IMR-90 (cell line): ENCODE data around the gene CTNND2. TPM values are rescaled to one million over a fixed set of nuclear protein-coding genes. Genes with fewer than 3 reads are reported as not detected.

ENCODE experiments used
- ATAC-seq: fragments of 200-7000 bp; cut with Tn5 transposase; 2 replicates; pipeline ENCODE4 v1.9.1; 2020; ENCODE audit warnings: low read depth, mild to moderate bottlenecking, moderate library complexity
- BruUV-seq: library from RNA; stranded (reverse); fragments of 400-500 nt; replicated peaks from 2 replicates; lab custom pipeline; 2021; lab: Mats Ljungman, UMichigan
- CTCF ChIA-PET: fragments of 300-600 bp; formaldehyde crosslinking; extraction: SDS; loops from one replicate; lab custom pipeline; 2021; ENCODE audit warnings: antibody characterized with exemption; lab: Yijun Ruan, JAX
- POLR2A ChIA-PET: fragments of 300-600 bp; sonication (Branson Sonifier 250); formaldehyde crosslinking; loops from one replicate; lab custom pipeline; 2022; ENCODE audit warnings: antibody characterized with exemption; ENCODE audit not compliant: unreplicated experiment; lab: Charles Lee
- DNase-seq: peaks from one replicate; pipeline ENCODE4 v3.0.0; 2013
- H2AFZ ChIP-seq: replicated peaks from 2 replicates; pipeline ENCODE3; 2013; ENCODE audit warnings: low read length, mild to moderate bottlenecking; ENCODE audit not compliant: poor library complexity
- H2AK5ac ChIP-seq: 2 replicates; pipeline ENCODE4 v1.6.1; 2013; ENCODE audit warnings: low read depth, low read length, inconsistent platforms
- H2AK9ac ChIP-seq: replicated peaks from 2 replicates; pipeline ENCODE3; 2013; ENCODE audit warnings: mild to moderate bottlenecking, low read depth, low read length, moderate library complexity; ENCODE audit not compliant: poor library complexity
- H2BK120ac ChIP-seq: 2 replicates; pipeline ENCODE4 v1.6.1; 2013; ENCODE audit warnings: low read depth, low read length, inconsistent platforms
- H2BK15ac ChIP-seq: 3 replicates; pipeline ENCODE4 v1.6.1; 2013; ENCODE audit warnings: low read depth, low read length, inconsistent platforms
- H2BK20ac ChIP-seq: 2 replicates; pipeline ENCODE4 v1.6.1; 2013; ENCODE audit warnings: low read depth, mild to moderate bottlenecking, inconsistent platforms, low read length, moderate library complexity
- H2BK5ac ChIP-seq: 2 replicates; pipeline ENCODE4 v1.6.1; 2013; ENCODE audit warnings: mild to moderate bottlenecking, low read depth, low read length, inconsistent platforms; ENCODE audit not compliant: poor library complexity, severe bottlenecking
- H3K14ac ChIP-seq: replicated peaks from 2 replicates; pipeline ENCODE4 v1.6.1; 2013; ENCODE audit warnings: low read depth, low read length, inconsistent platforms
- H3K18ac ChIP-seq: 2 replicates; pipeline ENCODE4 v1.6.1; 2013; ENCODE audit warnings: low read depth, low read length, control low read depth
- H3K23ac ChIP-seq: 2 replicates; pipeline ENCODE4 v1.6.1; 2013; ENCODE audit warnings: low read depth, low read length, inconsistent platforms
- H3K27ac ChIP-seq: 2 replicates; pipeline ENCODE4 v1.5.1; 2013; ENCODE audit warnings: mild to moderate bottlenecking, control low read depth, low read length; ENCODE audit not compliant: insufficient read depth
- H3K27me3 ChIP-seq: 2 replicates; pipeline ENCODE4 v1.6.1; 2013; ENCODE audit warnings: low read length; ENCODE audit not compliant: control insufficient read depth, insufficient read depth
- H3K36me3 ChIP-seq: 2 replicates; pipeline ENCODE4 v1.6.1; 2013; ENCODE audit warnings: low read length, mixed read lengths; ENCODE audit not compliant: control insufficient read depth, insufficient read depth
- H3K4ac ChIP-seq: 2 replicates; pipeline ENCODE4 v1.6.1; 2013; ENCODE audit warnings: low read depth, low read length, inconsistent platforms
- H3K4me1 ChIP-seq: 2 replicates; pipeline ENCODE4 v1.6.1; 2013; ENCODE audit warnings: low read length, mixed read lengths; ENCODE audit not compliant: control insufficient read depth, insufficient read depth
- H3K4me2 ChIP-seq: 2 replicates; pipeline ENCODE4 v1.6.1; 2013; ENCODE audit warnings: low read depth, mild to moderate bottlenecking, control low read depth, low read length, moderate library complexity
- H3K4me3 ChIP-seq: 2 replicates; pipeline ENCODE4 v1.5.1; 2013; ENCODE audit warnings: low read depth, mild to moderate bottlenecking, control low read depth, low read length, moderate library complexity; ENCODE audit not compliant: insufficient read depth
- H3K56ac ChIP-seq: 2 replicates; pipeline ENCODE4 v1.6.1; 2013; ENCODE audit warnings: low read length, inconsistent platforms; ENCODE audit not compliant: insufficient read depth; ENCODE audit errors: extremely low read depth
- H3K79me1 ChIP-seq, 2 experiments: 2 replicates each; pipeline ENCODE4 v1.6.1; 2013; ENCODE audit warnings: low read length in 2 of 2, inconsistent platforms in 1 of 2, low read depth in 1 of 2
- H3K9ac ChIP-seq: 2 replicates; pipeline ENCODE4 v1.6.1; 2013; ENCODE audit warnings: low read depth, low read length, control low read depth
- H3K9me1 ChIP-seq: 2 replicates; pipeline ENCODE4 v1.6.1; 2013; ENCODE audit warnings: low read length, inconsistent platforms; ENCODE audit not compliant: insufficient read depth
- H3K9me3 ChIP-seq: 2 replicates; pipeline ENCODE4 v1.6.1; 2013; ENCODE audit warnings: low read length; ENCODE audit not compliant: control insufficient read depth, insufficient read depth
- H4K20me1 ChIP-seq: 2 replicates; pipeline ENCODE4 v1.6.1; 2013; ENCODE audit warnings: low read length, inconsistent platforms; ENCODE audit not compliant: insufficient read depth
- H4K5ac ChIP-seq: 2 replicates; pipeline ENCODE4 v1.6.1; 2013; ENCODE audit warnings: mild to moderate bottlenecking, low read depth, low read length, control low read depth
- H4K8ac ChIP-seq, 2 experiments: 2 replicates each; pipeline ENCODE4 v1.6.1; 2013; ENCODE audit warnings: low read depth in 2 of 2, low read length in 2 of 2, control low read depth in 1 of 2, inconsistent platforms in 1 of 2
- H4K91ac ChIP-seq: 2 replicates; pipeline ENCODE4 v1.6.1; 2013; ENCODE audit warnings: low read depth, low read length, inconsistent platforms; ENCODE audit not compliant: insufficient read depth
- CEBPB ChIP-seq: IDR thresholded peaks from 2 replicates; pipeline ENCODE4 v1.6.1; 2012; ENCODE audit warnings: low read depth, low read length, improper control_type of control experiment
- FOS ChIP-seq: fragments of 150-350 bp; IDR thresholded peaks from 2 replicates; pipeline ENCODE4 v1.6.1; 2016; ENCODE audit warnings: low read depth, low read length
- WGBS, 2 experiments: methylation state at CpG; one replicate each; pipeline versions ENCODE4 v1.1.5 to v1.1.7; 2013; ENCODE audit warnings: missing lambda C conversion rate in 2 of 2; ENCODE audit not compliant: insufficient read length in 1 of 2; ENCODE audit errors: extremely low coverage in 2 of 2; 5-methylcytosine and 5-hydroxymethylcytosine counted together
- dilution Hi-C: fragments of 300-500 bp; cut with HindIII; formaldehyde crosslinking; loops from one replicate; pipeline ENCODE4 v1.14.3; 2018; ENCODE audit warnings: low sequenced_read_pairs; ENCODE audit not compliant: unreplicated experiment
- in situ Hi-C: fragments of 300-500 bp; cut with MboI; formaldehyde crosslinking; loops from 3 replicates; pipeline ENCODE4 v1.14.3; 2019; ENCODE audit warnings: low sequenced_read_pairs, inconsistent platforms, mixed read lengths
- intact Hi-C: fragments of 100-400 bp; cut with micrococcal nuclease; formaldehyde crosslinking; loops from 2 replicates; pipeline ENCODE4 v1.10.0; 2022
- polyA plus RNA-seq, 3 experiments: library from polyadenylated mRNA; depleted of rRNA; stranded (reverse); fragments of >200 nt; gene quantifications; 2 replicates each; pipeline ENCODE4 v1.2.3, GENCODE V29; 2012; ENCODE audit warnings: low replicate concordance in 1 of 3
- total RNA-seq: library from RNA; depleted of rRNA; stranded (reverse); fragments of >200 nt; gene quantifications from 2 replicates; pipeline ENCODE4 v1.2.3, GENCODE V29; 2012

Gene CTNND2
- total and polyA plus RNA-seq, 2 of the 4 experiments (the other 2 are of a cell fraction), result not detected

GRCh38 chr5:11509793-11510192 is 394.5 kb downstream of the CTNND2 start:
- Histone ChIP-seq H4K20me1 (no peaks in the 10 kb centered on the region), H3K4me2 (no peak overlapping the region), H3K79me1 (no peaks in the 10 kb centered on the region), H2BK20ac (no peak overlapping the region), H4K5ac (no peak overlapping the region), H3K9ac (no peak overlapping the region), H3K4me1 (no peaks in the 10 kb centered on the region), H3K56ac (no peak overlapping the region), H2BK5ac (no peak overlapping the region), H2BK15ac (no peak overlapping the region), H3K9me3 (peaks cover 15% of the 10 kb centered on the region; the same call in 1 of the 2 replicates), H2AK9ac (no peak overlapping the region), H3K14ac (no peak overlapping the region), H2BK120ac (no peak overlapping the region), H2AFZ (no peak overlapping the region), H3K36me3 (no peaks in the 10 kb centered on the region), H3K9me1 (no peaks in the 10 kb centered on the region), H3K23ac (no peak overlapping the region), H3K18ac (no peak overlapping the region), H4K91ac (no peak overlapping the region), H3K4ac (no peak overlapping the region), H4K8ac (no peak overlapping the region), H3K27me3 (no peaks in the 10 kb centered on the region), H3K4me3 (no peak overlapping the region), H2AK5ac (no peak overlapping the region), H3K27ac (no peak overlapping the region)
- WGBS, 2 experiments, result 39% methylated on average over 3 of the region's 7 CpGs; no CpG with 5 or more reads in 1 of the 2 experiments
- dilution Hi-C loops (no loop called here), intact Hi-C loops (no loop called here), in situ Hi-C loops (no loop called here)
- POLR2A ChIA-PET, result interaction anchor here (0.6 kb wide), 1 partner anchor 9 kb away, joined by 3 read pairs; no protein-coding TSS in a partner anchor
- no peak for ATAC-seq
- TF ChIP-seq CEBPB, result 0 out of 2 replicates have a peak, but pooled peaks have one; percentile 8
- no peak for TF ChIP-seq FOS
- no peak for DNase-seq
- CTCF ChIA-PET, result no interaction called here
- no TSS peak for BruUV-seq
